DND-41 (cell line): ENCODE data around the gene ADSS1.

Source experiments
- ATAC-seq: fragments of 200-7000 bp; cut with Tn5 transposase; 3 replicates; pipeline ENCODE4 v1.9.1; 2021; ENCODE audit warnings: low read depth; ENCODE audit not compliant: insufficient read depth
- DNase-seq: peaks from one replicate; pipeline ENCODE4 v3.0.0-alpha.2; 2020
- H2AFZ ChIP-seq: 2 replicates; pipeline ENCODE4 v1.6.0; 2012; ENCODE audit warnings: low read depth, low read length
- H3K27ac ChIP-seq: 2 replicates; pipeline ENCODE4 v1.5.1; 2012; ENCODE audit warnings: low read length, inconsistent platforms
- H3K27me3 ChIP-seq: fragments of 200-600 bp; sonication (generic); 2 replicates; pipeline ENCODE4 v1.6.0; 2012; ENCODE audit warnings: low read length, mild to moderate bottlenecking, inconsistent platforms; ENCODE audit not compliant: insufficient read depth, poor library complexity
- H3K36me3 ChIP-seq: 2 replicates; pipeline ENCODE4 v1.5.1; 2012; ENCODE audit warnings: low read length, inconsistent platforms; ENCODE audit not compliant: insufficient read depth
- H3K4me1 ChIP-seq: 2 replicates; pipeline ENCODE4 v1.5.1; 2012; ENCODE audit warnings: mild to moderate bottlenecking, low read length; ENCODE audit not compliant: insufficient read depth
- H3K4me2 ChIP-seq: 2 replicates; pipeline ENCODE4 v1.6.0; 2012; ENCODE audit warnings: mild to moderate bottlenecking, moderate library complexity, low read length, inconsistent platforms; ENCODE audit not compliant: insufficient read depth
- H3K4me3 ChIP-seq, 2 experiments: fragments of 200-600 bp in 1 of 2; shearing (Covaris generic) in 1 of 2; 2 replicates each; pipeline ENCODE4 v1.5.1; 2012 to 2016; ENCODE audit warnings: inconsistent platforms in 2 of 2, low read length in 2 of 2, mild to moderate bottlenecking in 2 of 2, low read depth in 1 of 2, moderate library complexity in 1 of 2
- H3K79me2 ChIP-seq: 2 replicates; pipeline ENCODE4 v1.6.0; 2012; ENCODE audit warnings: low read length, inconsistent platforms; ENCODE audit not compliant: insufficient read depth
- H3K9ac ChIP-seq: 2 replicates; pipeline ENCODE4 v1.6.0; 2012; ENCODE audit warnings: low read depth, mild to moderate bottlenecking, inconsistent platforms, low read length, moderate library complexity
- H3K9me3 ChIP-seq: 2 replicates; pipeline ENCODE4 v1.5.1; 2012; ENCODE audit warnings: low read length, moderate library complexity, mild to moderate bottlenecking, inconsistent platforms; ENCODE audit not compliant: insufficient read depth, severe bottlenecking
- H4K20me1 ChIP-seq: 2 replicates; pipeline ENCODE4 v1.6.0; 2012; ENCODE audit warnings: low read length; ENCODE audit not compliant: insufficient read depth
- CTCF ChIP-seq: IDR thresholded peaks from 2 replicates; pipeline ENCODE4 v1.5.1; 2012; ENCODE audit warnings: borderline replicate concordance, low read length, moderate library complexity, mild to moderate bottlenecking; ENCODE audit not compliant: poor library complexity, severe bottlenecking; ENCODE audit errors: extremely low read depth
- EZH2 ChIP-seq: IDR thresholded peaks from 3 replicates; pipeline ENCODE4 v1.6.1; 2012; ENCODE audit warnings: borderline replicate concordance, low read depth, mild to moderate bottlenecking, moderate library complexity, low read length, inconsistent platforms; ENCODE audit not compliant: severe bottlenecking

ADSS1 gene

GRCh38 chr14:104678901-104679705, 44.9 kb upstream of the ADSS1 start:
- no peaks in the 10 kb centered on the region for H3K27me3 ChIP-seq
- no peaks in the 10 kb centered on the region for H3K79me2 ChIP-seq
- no peaks in the 10 kb centered on the region for H3K9me3 ChIP-seq
- H3K36me3 ChIP-seq: no peaks in the 10 kb centered on the region
- ATAC-seq (no peak), DNase-seq (no peak)
- peak overlapping the region; percentile 77 for H3K4me2 ChIP-seq
- TF ChIP-seq CTCF (no peak), EZH2 (no peak)
- no peak overlapping the region for H2AFZ ChIP-seq
- no peaks in the 10 kb centered on the region for H4K20me1 ChIP-seq
- H3K4me3 ChIP-seq: peak overlapping the region in 1 of 2 experiments; percentile 57; a peak in 1 of 4 replicates
- peak overlapping the region; percentile 83 for H3K9ac ChIP-seq
- H3K27ac ChIP-seq: peak overlapping the region; percentile 92
- peaks cover 23% of the 10 kb centered on the region for H3K4me1 ChIP-seq

GRCh38 chr14:104680056-104680805, 43.8 kb upstream of the ADSS1 start:
- H3K4me3 ChIP-seq: no peak overlapping the region
- no peak overlapping the region for H3K4me2 ChIP-seq
- no peaks in the 10 kb centered on the region for H3K79me2 ChIP-seq
- ATAC-seq (no peak), DNase-seq (no peak)
- no peak overlapping the region for H2AFZ ChIP-seq
- H3K9ac ChIP-seq: no peak overlapping the region
- no peaks in the 10 kb centered on the region for H3K9me3 ChIP-seq
- no peaks in the 10 kb centered on the region for H3K36me3 ChIP-seq
- H4K20me1 ChIP-seq: no peaks in the 10 kb centered on the region
- peaks cover 23% of the 10 kb centered on the region for H3K4me1 ChIP-seq
- TF ChIP-seq CTCF: no peak
- TF ChIP-seq EZH2: no peak
- H3K27me3 ChIP-seq: no peaks in the 10 kb centered on the region
- no peak overlapping the region for H3K27ac ChIP-seq

- no peaks in the 10 kb centered on the region for H3K27me3 ChIP-seq
- H3K4me1 ChIP-seq: peaks cover 23% of the 10 kb centered on the region
- H3K9ac ChIP-seq: no peak overlapping the region
- no peak overlapping the region for H2AFZ ChIP-seq
- no peaks in the 10 kb centered on the region for H4K20me1 ChIP-seq
- no peak overlapping the region for H3K27ac ChIP-seq
- DNase-seq (no peak), ATAC-seq (no peak)
- TF ChIP-seq EZH2 (no peak), CTCF (no peak)
- H3K9me3 ChIP-seq: no peaks in the 10 kb centered on the region
- no peak overlapping the region for H3K4me2 ChIP-seq
- H3K36me3 ChIP-seq: no peaks in the 10 kb centered on the region
- H3K4me3 ChIP-seq: no peak overlapping the region
- no peaks in the 10 kb centered on the region for H3K79me2 ChIP-seq
Measured at GRCh38 chr14:104680806-104681688, 43.0 kb upstream of the ADSS1 start.
